GDM1 (cell line): ENCODE measurements around the gene MEGF6.

Experiments
- DNase-seq: peaks from one replicate; lab custom pipeline; 2025; lab: John Stamatoyannopoulos, UW

Gene MEGF6

DNA sequence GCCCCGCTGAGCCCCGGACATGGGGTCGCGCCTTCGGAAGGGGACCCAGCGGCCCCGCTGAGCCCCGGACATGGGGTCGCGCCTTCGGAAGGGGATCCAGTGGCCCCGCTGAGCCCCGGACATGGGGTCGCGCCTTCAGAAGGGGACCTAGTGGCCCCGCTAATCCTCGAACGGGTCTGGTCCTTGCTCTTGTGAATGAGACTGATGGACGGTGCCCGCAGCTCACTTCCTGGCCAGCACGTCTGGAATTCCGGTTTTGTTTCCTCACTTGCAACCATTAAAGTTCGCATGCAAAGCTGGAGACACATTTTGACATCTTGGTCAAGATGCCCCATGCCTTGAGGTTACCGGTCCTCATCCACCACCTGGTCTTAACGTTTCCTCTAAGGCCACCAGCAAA is 33.0 kb upstream of the MEGF6 start:
- no peak for DNase-seq

DNA sequence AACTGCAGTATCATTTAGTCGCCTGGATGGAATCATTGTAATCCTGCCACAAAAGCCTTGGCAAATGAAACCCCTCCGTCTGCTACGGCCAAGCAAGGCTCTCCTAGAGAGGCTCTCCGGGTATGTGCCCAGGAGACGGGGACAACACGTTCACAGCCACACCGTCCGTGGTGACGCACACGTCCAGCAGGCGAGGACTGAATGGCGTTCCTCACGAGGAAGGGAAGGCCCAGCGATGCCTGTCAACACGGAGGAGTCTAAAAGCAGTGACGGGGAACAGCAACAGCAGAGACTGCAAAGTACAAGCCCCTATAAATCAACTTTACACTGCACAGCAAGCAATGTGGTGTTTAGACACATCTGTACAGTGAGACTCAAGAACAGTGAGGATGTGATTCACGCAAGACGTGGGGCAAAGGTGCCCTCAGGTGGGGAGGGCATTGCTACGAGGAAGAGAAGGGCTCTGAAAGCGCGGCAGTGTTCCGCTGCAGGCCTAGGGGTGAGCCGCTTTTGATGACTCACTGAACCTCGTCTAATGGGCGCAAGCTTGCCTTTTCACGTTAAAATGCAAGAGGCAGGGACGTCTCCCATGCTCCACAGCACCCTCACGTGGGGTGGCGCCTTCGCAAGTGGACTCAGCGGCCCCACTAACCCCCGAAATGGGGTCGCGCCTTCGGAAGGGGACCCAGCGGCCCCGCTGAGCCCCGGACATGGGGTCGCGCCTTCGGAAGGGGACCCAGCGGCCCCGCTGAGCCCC is 31.8 kb upstream of the MEGF6 start:
- no peak for DNase-seq

DNA sequence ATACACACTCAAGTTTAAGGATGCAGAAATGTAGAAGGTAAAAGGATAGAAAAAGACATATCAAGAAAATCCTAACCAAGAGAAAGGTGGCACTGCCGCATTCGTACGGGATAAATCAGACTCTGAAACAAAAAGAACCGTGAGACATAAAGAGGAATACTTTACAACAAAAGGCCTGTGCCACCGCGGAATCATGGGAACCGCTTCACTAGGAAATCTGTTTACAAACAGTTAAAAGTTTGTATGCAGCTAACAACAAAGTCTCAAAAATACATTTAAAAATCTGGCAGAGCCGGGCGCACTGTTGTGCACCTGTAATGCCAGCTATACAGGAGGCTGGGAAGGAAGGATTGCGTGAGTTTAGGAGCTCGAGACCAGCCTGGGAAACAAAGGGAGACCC is 30.5 kb upstream of the MEGF6 start:
- no peak for DNase-seq

GRCh38 chr1:3641046-3641760 is 29.9 kb upstream of the MEGF6 start:
- DNase-seq: no peak

GRCh38 chr1:3640121-3640837 is 29.0 kb upstream of the MEGF6 start:
- DNase-seq: no peak

- DNase-seq: no peak
Measured at GRCh38 chr1:3639397-3639911, 28.1 kb upstream of the MEGF6 start.

- no peak for DNase-seq
Measured at GRCh38 chr1:3638676-3639075, 27.4 kb upstream of the MEGF6 start.

DNA sequence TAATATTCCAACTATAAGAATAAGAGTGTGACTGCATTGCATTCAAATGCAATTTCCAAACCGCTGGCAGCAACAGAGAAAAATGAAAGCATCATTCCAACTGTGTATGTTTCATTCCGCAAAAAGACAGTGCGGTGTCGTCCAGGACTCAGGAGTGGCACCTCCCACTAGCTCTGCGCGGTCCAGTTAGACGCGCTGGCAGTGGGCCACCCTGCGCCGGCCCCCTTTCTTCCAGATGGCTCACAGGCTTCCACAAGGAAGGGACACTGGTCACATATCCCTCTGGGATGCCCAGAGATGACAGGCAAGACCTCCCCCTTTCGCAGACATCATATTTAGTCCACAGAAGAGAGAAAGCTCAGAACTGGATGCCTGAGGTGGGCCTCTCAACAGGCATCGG is 26.7 kb upstream of the MEGF6 start:
- DNase-seq: no peak

GRCh38 chr1:3636531-3636930 is 25.2 kb upstream of the MEGF6 start:
- no peak for DNase-seq

DNA sequence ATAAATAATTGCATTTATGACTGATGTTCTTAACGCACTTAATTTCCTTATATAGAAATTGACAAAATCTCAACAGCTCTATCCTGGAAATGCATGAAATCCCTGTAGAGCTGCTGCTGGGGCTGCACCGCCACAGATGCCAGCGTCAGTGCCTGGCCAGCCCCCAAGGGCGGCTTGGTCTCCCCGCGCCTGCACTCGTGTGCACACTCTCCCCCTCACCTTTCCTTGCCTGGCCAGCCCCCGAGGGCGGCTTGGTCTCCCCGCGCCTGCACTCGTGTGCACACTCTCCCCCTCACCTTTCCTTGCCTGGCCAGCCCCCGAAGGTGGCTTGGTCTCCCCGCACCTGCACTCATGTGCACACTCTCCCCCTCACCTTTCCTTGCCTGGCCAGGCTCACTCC is 24.8 kb upstream of the MEGF6 start:
- DNase-seq: no peak

DNA sequence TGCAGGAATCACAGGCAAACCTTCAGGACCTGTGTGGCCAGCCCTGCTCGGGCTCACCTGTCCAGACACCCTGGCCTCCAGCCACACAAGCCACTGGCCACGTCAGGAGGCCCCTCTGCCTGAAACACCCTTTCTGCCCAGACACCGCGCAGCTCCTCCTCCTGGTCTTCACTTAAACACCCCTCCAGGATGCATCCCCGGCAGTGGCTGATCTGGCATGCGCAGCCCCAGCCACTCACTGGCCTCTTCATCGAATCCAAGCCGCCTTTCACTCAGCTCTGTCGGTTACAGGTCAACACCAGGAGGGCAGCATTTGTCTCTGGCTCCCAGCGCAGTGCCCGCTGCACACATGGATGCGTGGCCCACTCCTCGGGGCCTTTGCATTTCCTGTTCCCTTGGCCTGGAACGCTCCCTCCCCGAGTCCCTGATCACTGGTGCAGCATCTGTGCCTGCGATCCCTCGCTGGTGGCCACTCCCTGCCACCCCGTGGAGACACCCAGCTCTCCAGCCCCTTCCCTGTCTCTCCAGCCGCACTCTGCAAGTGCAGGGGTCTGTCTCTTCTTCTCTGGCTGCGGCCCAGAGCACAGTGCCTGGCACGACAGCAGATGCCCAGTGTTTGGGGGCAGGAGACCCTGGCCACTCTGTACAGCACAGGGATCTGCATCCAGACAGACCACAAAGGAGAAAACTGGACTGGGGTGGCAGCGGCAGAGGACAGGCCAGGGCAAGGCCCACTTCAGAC is 22.9 kb upstream of the MEGF6 start:
- no peak for DNase-seq

GRCh38 chr1:3633344-3634058 is 22.2 kb upstream of the MEGF6 start:
- no peak for DNase-seq

GRCh38 chr1:3632716-3633343 is 21.5 kb upstream of the MEGF6 start:
- DNase-seq: no peak

DNA sequence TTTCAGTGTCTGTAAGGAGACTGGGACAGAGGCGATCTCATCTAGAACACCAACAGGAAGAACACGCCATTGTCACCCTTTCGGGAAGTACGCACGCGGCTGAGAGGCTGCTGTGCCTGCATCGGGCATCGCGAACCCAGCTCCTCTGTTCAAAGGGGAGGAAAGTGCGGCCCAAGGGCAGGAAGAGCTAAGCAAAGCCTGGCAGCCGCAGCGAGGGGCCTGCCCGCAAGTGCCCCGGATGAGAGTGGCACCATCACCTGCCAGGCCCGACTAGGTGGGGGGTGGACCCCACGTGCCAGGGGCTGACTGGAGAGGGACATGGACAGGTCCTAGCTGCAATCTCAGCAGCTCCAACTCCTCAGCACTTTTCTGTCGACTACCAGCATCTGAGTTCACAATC is 21.0 kb upstream of the MEGF6 start:
- no peak for DNase-seq

DNA sequence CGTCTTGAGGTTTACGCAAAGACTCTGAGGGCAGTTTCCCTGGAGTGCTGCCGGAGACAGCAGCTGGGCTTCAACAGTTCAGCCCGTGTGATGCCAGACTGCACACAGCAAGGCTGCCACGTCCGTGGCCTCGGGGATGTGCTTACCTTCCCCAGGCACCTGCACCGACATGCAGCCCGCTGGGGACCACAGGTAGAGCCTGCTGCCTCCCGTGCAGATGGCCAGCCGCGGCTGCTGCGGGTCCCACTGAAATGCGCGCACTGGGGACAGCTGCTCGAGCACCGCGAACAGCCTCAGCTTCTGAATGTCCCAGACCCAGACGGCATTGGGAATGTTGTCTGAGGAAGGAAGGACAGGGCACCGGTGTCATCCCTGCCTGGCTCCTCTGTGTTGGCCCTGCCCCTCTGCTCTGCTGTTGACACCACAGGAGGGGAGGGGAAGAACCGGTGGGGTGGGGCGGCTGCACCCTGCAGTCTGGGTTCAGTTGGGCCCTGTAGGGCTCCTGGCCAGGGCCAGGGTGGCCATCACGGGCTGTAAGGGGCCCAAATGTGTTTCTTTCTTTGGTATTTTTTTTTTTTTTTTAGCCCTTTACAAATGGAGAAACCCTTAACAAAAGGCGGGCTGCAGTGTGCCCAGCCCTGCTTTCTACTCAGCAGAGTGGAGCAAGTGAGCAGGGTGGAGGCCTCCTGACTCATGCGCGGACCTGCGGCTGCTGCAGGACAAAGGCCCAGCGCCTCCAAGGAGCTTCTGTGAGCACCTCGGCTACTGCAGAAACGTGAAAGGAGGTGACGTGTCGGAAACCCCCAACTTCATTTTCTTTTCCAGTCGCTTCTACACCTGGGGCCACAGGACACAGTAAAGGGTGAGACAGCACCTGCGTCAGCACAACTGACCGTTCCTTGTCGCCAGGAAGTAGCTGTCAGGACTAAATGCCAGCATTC is 20.3 kb upstream of the MEGF6 start:
- DNase-seq: no peak

DNA sequence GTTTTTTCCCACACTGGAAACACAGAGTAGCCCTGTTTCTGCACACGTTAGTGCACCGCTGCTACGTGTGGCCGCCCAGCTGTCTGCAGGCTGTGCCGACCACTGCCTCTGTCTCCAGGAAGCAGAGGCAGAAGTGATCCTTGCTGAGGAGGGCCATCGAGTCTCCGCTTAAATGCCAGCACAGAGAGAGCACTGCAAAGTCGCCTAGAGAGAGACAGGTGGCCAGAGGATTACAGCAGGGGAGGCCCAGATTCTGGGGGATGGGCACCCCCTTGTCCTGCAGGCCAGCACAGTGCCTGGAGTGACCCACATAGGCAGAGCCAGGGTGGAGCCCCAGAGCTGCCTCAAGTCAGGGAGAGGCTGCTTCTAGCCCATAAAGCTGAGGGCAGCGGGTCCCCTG is 19.6 kb upstream of the MEGF6 start:
- DNase-seq: no peak

- DNase-seq: no peak
Measured at GRCh38 chr1:3630161-3630611, 18.9 kb upstream of the MEGF6 start.

GRCh38 chr1:3629561-3630160 is 18.4 kb upstream of the MEGF6 start:
- DNase-seq: no peak

DNA sequence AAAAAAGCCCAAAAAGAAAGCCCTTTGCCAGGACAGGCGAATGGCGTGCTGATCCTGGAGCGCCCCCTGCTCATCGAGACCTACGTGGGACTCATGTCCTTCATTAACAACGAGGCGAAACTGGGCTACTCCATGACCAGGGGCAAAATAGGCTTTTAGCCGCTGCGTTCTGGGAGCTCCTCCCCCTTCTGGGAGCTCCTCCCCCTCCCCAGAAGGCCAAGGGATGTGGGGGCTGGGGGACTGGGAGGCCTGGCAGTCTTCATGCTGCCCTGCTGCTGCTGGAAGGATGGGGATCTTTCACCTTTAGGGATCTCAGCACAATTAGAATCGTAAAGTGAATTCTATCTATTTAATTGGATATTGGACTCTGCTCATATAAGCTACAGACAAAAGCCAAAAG is 17.1 kb upstream of the MEGF6 start:
- DNase-seq: no peak
